ENCODE results near the gene TMPRSS5. TPM values are rescaled to one million over a fixed set of nuclear protein-coding genes. Genes with fewer than 3 reads are reported as not detected.

The TMPRSS5 gene
- total and polyA plus RNA-seq, 10 of the 15 experiments (the other 5 are each of a cell fraction or from before 2014, with no cell fraction given), result 0.05 to 0.85 (median 0.34) TPM; not detected in 2

- no peaks in the 10 kb centered on the region for H3K36me3 ChIP-seq (ENCODE audit: control insufficient read depth in 2 of 2, insufficient read depth in 2 of 2, low read length in 1 of 2)
- H3K9ac ChIP-seq (ENCODE audit: control insufficient read depth, insufficient read depth, low read length), result no peak overlapping the region
- H3K4me1 ChIP-seq (ENCODE audit: control insufficient read depth, insufficient read depth, low read length), result no peaks in the 10 kb centered on the region
- no peak for ATAC-seq
- no TSS peak for BruUV-seq (replicated peaks)
- no peaks in the 10 kb centered on the region; the same call in 2 of the 3 replicates for H3K9me3 ChIP-seq (replicated peaks; ENCODE audit: control insufficient read depth, insufficient read depth, low read length)
- no peak overlapping the region for H3K27ac ChIP-seq (ENCODE audit: control insufficient read depth, insufficient read depth)
- no peak overlapping the region for H3K4me2 ChIP-seq (ENCODE audit: control insufficient read depth, insufficient read depth)
- no peak for TF ChIP-seq RAD21 (IDR thresholded peaks at IDR 0.05; ENCODE audit: insufficient read depth, low read depth, low read length)
- no peak for TF ChIP-seq RFX5 (IDR thresholded peaks at IDR 0.05; ENCODE audit: low read depth, low read length)
- TF ChIP-seq SMC3 (IDR thresholded peaks at IDR 0.05; ENCODE audit: borderline replicate concordance, low read length), result no peak
- no peak for TF ChIP-seq EP300 (IDR thresholded peaks at IDR 0.05; ENCODE audit: borderline replicate concordance in 1 of 2, control insufficient read depth in 1 of 2, low read depth in 2 of 2, low read length in 2 of 2)
- TF ChIP-seq PAX5 (IDR thresholded peaks at IDR 0.05; ENCODE audit: borderline replicate concordance, low read depth, low read length), result no peak
- RAD21 ChIA-PET (ENCODE audit: unreplicated experiment), result interaction anchor here (0.6 kb wide), 1 partner anchor 72 kb away, joined by 3 read pairs; no protein-coding TSS in a partner anchor
- no peaks in the 10 kb centered on the region for H3K27me3 ChIP-seq (replicated peaks in 1 of 2; ENCODE audit: control insufficient read depth in 2 of 2, insufficient read depth in 2 of 2, low read length in 1 of 2)
- no peaks in the 10 kb centered on the region for H3K79me2 ChIP-seq (ENCODE audit: control insufficient read depth, insufficient read depth, low read length)
- in situ Hi-C loops (cut with MboI) (no loop called here), intact Hi-C loops (cut with micrococcal nuclease; ENCODE audit: unreplicated experiment) (no loop called here)
- H2AFZ ChIP-seq (ENCODE audit: control insufficient read depth, low read depth, low read length), result no peak overlapping the region
- H3K4me3 ChIP-seq, result no peak overlapping the region
- SMC1A ChIA-PET (ENCODE audit: uncharacterized antibody, unreplicated experiment), result no interaction called here
- CTCF ChIA-PET, result no interaction called here
- POLR2A ChIA-PET, result no interaction called here
- no peaks in the 10 kb centered on the region for H4K20me1 ChIP-seq (ENCODE audit: control insufficient read depth, insufficient read depth)
- 2% methylated on average over 3 of the region's 3 CpGs for WGBS (ENCODE audit: insufficient coverage, insufficient replicate concordance, low lambda C conversion rate, missing lambda C conversion rate)
- FAIRE-seq, result no peak
- no peak for DNase-seq (ENCODE audit: low read depth, low spot score)
These were observed 35.3 kb downstream of the TMPRSS5 start for GRCh38 chr11:113670831-113671215.

GRCh38 chr11:113670149-113670830 lies 35.8 kb downstream of the TMPRSS5 start:
- no peak overlapping the region for H2AFZ ChIP-seq (ENCODE audit: control insufficient read depth, low read depth, low read length)
- H3K36me3 ChIP-seq (ENCODE audit: control insufficient read depth in 2 of 2, insufficient read depth in 2 of 2, low read length in 1 of 2), result no peaks in the 10 kb centered on the region
- CTCF ChIA-PET, result no interaction called here
- no peak overlapping the region for H3K4me2 ChIP-seq (ENCODE audit: control insufficient read depth, insufficient read depth)
- POLR2A ChIA-PET, result no interaction called here
- DNase-seq (ENCODE audit: low read depth, low spot score) (no peak), FAIRE-seq (no peak), ATAC-seq (peak; percentile 28)
- intact Hi-C loops (cut with micrococcal nuclease; ENCODE audit: unreplicated experiment), result no loop called here
- H3K79me2 ChIP-seq (ENCODE audit: control insufficient read depth, insufficient read depth, low read length), result no peaks in the 10 kb centered on the region
- H3K9me3 ChIP-seq (replicated peaks; ENCODE audit: control insufficient read depth, insufficient read depth, low read length), result no peaks in the 10 kb centered on the region; the same call in 2 of the 3 replicates
- no peak overlapping the region for H3K9ac ChIP-seq (ENCODE audit: control insufficient read depth, insufficient read depth, low read length)
- TF ChIP-seq JUNB (IDR thresholded peaks at IDR 0.05) (no peak), RCOR1 (conservative IDR thresholded peaks at IDR 0.05; ENCODE audit: low read depth, low read length) (no peak), CEBPZ (IDR thresholded peaks at IDR 0.05; ENCODE audit: low read depth, low read length) (no peak)
- H3K4me1 ChIP-seq (ENCODE audit: control insufficient read depth, insufficient read depth, low read length), result no peaks in the 10 kb centered on the region
- no TSS peak for BruUV-seq (replicated peaks)
- in situ Hi-C loops (cut with MboI), result no loop called here
- H3K27ac ChIP-seq (ENCODE audit: control insufficient read depth, insufficient read depth), result no peak overlapping the region
- H4K20me1 ChIP-seq (ENCODE audit: control insufficient read depth, insufficient read depth), result no peaks in the 10 kb centered on the region
- RAD21 ChIA-PET (ENCODE audit: unreplicated experiment), result interaction anchor here (0.6 kb wide), 1 partner anchor 71 kb away, joined by 3 read pairs; no protein-coding TSS in a partner anchor
- SMC1A ChIA-PET (ENCODE audit: uncharacterized antibody, unreplicated experiment), result no interaction called here
- no peak overlapping the region for H3K4me3 ChIP-seq
- H3K27me3 ChIP-seq (replicated peaks in 1 of 2; ENCODE audit: control insufficient read depth in 2 of 2, insufficient read depth in 2 of 2, low read length in 1 of 2), result no peaks in the 10 kb centered on the region

Data from GM12878 (cell line).